H9 (cell line): ENCODE data around the gene HS1BP3. TPM values are rescaled to one million over a fixed set of nuclear protein-coding genes. Genes with fewer than 3 reads are reported as not detected.

Source experiments
- DNase-seq: peaks from one replicate; pipeline ENCODE4 v3.0.0-alpha.2; 2017
- H2AFZ ChIP-seq: one replicate; pipeline ENCODE4 v1.6.1; 2013; ENCODE audit warnings: mild to moderate bottlenecking, low read length, control low read depth, moderate library complexity
- H2AK5ac ChIP-seq: 2 replicates; pipeline ENCODE4 v1.6.1; 2013; ENCODE audit warnings: low read length, control low read depth, mixed read lengths; ENCODE audit not compliant: insufficient read length
- H2BK120ac ChIP-seq: one replicate; pipeline ENCODE4 v1.6.1; 2013; ENCODE audit warnings: low read depth, mild to moderate bottlenecking, low read length, control low read depth, inconsistent platforms; ENCODE audit not compliant: poor library complexity, severe bottlenecking
- H2BK12ac ChIP-seq: 2 replicates; pipeline ENCODE4 v1.6.1; 2013; ENCODE audit warnings: low read length, control low read depth, mixed read lengths, low read depth; ENCODE audit not compliant: insufficient read length
- H2BK15ac ChIP-seq: 2 replicates; pipeline ENCODE4 v1.6.1; 2013; ENCODE audit warnings: low read depth, low read length, control low read depth
- H2BK20ac ChIP-seq: one replicate; pipeline ENCODE4 v1.6.1; 2013; ENCODE audit warnings: low read depth, mild to moderate bottlenecking, low read length, control low read depth, inconsistent platforms; ENCODE audit not compliant: poor library complexity, severe bottlenecking
- H2BK5ac ChIP-seq: 2 replicates; pipeline ENCODE4 v1.6.1; 2013; ENCODE audit warnings: low read length, control low read depth, mixed read lengths; ENCODE audit not compliant: insufficient read length
- H3K14ac ChIP-seq: 2 replicates; pipeline ENCODE4 v1.6.1; 2013; ENCODE audit warnings: low read length, control low read depth; ENCODE audit not compliant: insufficient read depth
- H3K18ac ChIP-seq: 2 replicates; pipeline ENCODE4 v1.6.1; 2013; ENCODE audit warnings: low read depth, mild to moderate bottlenecking, mixed read lengths, low read length, control low read depth; ENCODE audit not compliant: insufficient read length
- H3K23ac ChIP-seq: 2 replicates; pipeline ENCODE4 v1.6.1; 2013; ENCODE audit warnings: low read length, control low read depth, mixed read lengths, low read depth; ENCODE audit not compliant: insufficient read length
- H3K23me2 ChIP-seq: 2 replicates; pipeline ENCODE4 v1.6.1; 2013; ENCODE audit warnings: low read depth, mild to moderate bottlenecking, mixed read lengths, low read length, control low read depth; ENCODE audit not compliant: insufficient read length, poor library complexity, severe bottlenecking
- H3K27ac ChIP-seq: 2 replicates; pipeline ENCODE4 v1.5.1; 2013; ENCODE audit warnings: low read length, control low read depth, mixed read lengths, low read depth; ENCODE audit not compliant: insufficient read length
- H3K27me3 ChIP-seq: 2 replicates; pipeline ENCODE4 v1.6.1; 2013; ENCODE audit warnings: low read length, control low read depth, inconsistent platforms; ENCODE audit not compliant: insufficient read depth
- H3K4ac ChIP-seq: 2 replicates; pipeline ENCODE4 v1.6.1; 2013; ENCODE audit warnings: low read depth, mild to moderate bottlenecking, control low read depth, inconsistent platforms, low read length, moderate library complexity
- H3K4me1 ChIP-seq: 2 replicates; pipeline ENCODE4 v1.6.1; 2013; ENCODE audit warnings: low read length, control low read depth, inconsistent platforms; ENCODE audit not compliant: insufficient read depth
- H3K4me2 ChIP-seq: 2 replicates; pipeline ENCODE4 v1.6.1; 2013; ENCODE audit warnings: low read length, control low read depth, mixed read lengths; ENCODE audit not compliant: insufficient read length, insufficient read depth
- H3K56ac ChIP-seq: 2 replicates; pipeline ENCODE4 v1.6.1; 2013; ENCODE audit warnings: low read depth, mild to moderate bottlenecking, mixed read lengths, low read length, control low read depth; ENCODE audit not compliant: insufficient read length
- H3K79me1 ChIP-seq: 2 replicates; pipeline ENCODE4 v1.6.1; 2013; ENCODE audit warnings: low read depth, mild to moderate bottlenecking, moderate library complexity, low read length, control low read depth, inconsistent platforms; ENCODE audit not compliant: insufficient read depth, poor library complexity, severe bottlenecking
- H3K79me2 ChIP-seq: 2 replicates; pipeline ENCODE4 v1.6.1; 2013; ENCODE audit warnings: low read length, control low read depth, inconsistent platforms; ENCODE audit not compliant: insufficient read depth
- H3K9ac ChIP-seq: 2 replicates; pipeline ENCODE4 v1.6.1; 2013; ENCODE audit warnings: low read length, control low read depth, mixed read lengths; ENCODE audit not compliant: insufficient read length; ENCODE audit errors: extremely low read depth
- H3K9me3 ChIP-seq: one replicate; pipeline ENCODE4 v1.6.1; 2013; ENCODE audit warnings: low read depth, low read length, inconsistent platforms; ENCODE audit not compliant: control insufficient read depth
- H3T11ph ChIP-seq: one replicate; pipeline ENCODE4 v1.6.1; 2013; ENCODE audit warnings: mild to moderate bottlenecking, low read length, control low read depth, inconsistent platforms
- H4K20me1 ChIP-seq: one replicate; pipeline ENCODE4 v1.6.1; 2013; ENCODE audit not compliant: control insufficient read depth, insufficient read length, insufficient read depth
- H4K5ac ChIP-seq: 2 replicates; pipeline ENCODE4 v1.6.1; 2013; ENCODE audit warnings: low read depth, mild to moderate bottlenecking, mixed read lengths, low read length, control low read depth; ENCODE audit not compliant: insufficient read length
- H4K8ac ChIP-seq: replicated peaks from 2 replicates; pipeline ENCODE4 v1.6.1; 2013; ENCODE audit warnings: low read length, control low read depth, mixed read lengths, low read depth; ENCODE audit not compliant: insufficient read length
- H4K91ac ChIP-seq: 2 replicates; pipeline ENCODE4 v1.6.1; 2013; ENCODE audit warnings: low read depth, mild to moderate bottlenecking, moderate library complexity, mixed read lengths, low read length, control low read depth; ENCODE audit not compliant: insufficient read length
- H3K27ac Mint-ChIP-seq, 3 experiments: 2 replicates in 2 of 3; 3 replicates in 1 of 3; pipeline ENCODE4 v1.8.0; 2020 to 2021; ENCODE audit warnings: mixed read lengths in 3 of 3, mild to moderate bottlenecking in 1 of 3, moderate library complexity in 1 of 3
- H3K27me3 Mint-ChIP-seq: 2 replicates; pipeline ENCODE4 v1.8.0; 2021; ENCODE audit warnings: low read depth, mild to moderate bottlenecking, moderate library complexity, mixed read lengths
- H3K36me3 Mint-ChIP-seq, 3 experiments: 2 replicates in 2 of 3; 3 replicates in 1 of 3; pipeline ENCODE4 v1.8.0; 2020 to 2021; ENCODE audit warnings: low read depth in 3 of 3, mixed read lengths in 3 of 3; ENCODE audit not compliant: insufficient read depth in 1 of 3
- H3K4me1 Mint-ChIP-seq, 2 experiments: 2 replicates each; pipeline ENCODE4 v1.8.0; 2020; ENCODE audit warnings: mixed read lengths in 2 of 2
- H3K4me3 Mint-ChIP-seq, 2 experiments: 2 replicates in 1 of 2; 3 replicates in 1 of 2; pipeline ENCODE4 v1.8.0; 2020 to 2021; ENCODE audit warnings: mild to moderate bottlenecking in 2 of 2, mixed read lengths in 2 of 2, moderate library complexity in 1 of 2
- H3K9me3 Mint-ChIP-seq, 2 experiments: 2 replicates in 1 of 2; 3 replicates in 1 of 2; pipeline ENCODE4 v1.8.0; 2020; ENCODE audit warnings: mild to moderate bottlenecking in 2 of 2, mixed read lengths in 2 of 2, moderate library complexity in 1 of 2
- CTCF ChIP-seq: fragments of 200-600 bp; sonication (generic); conservative IDR thresholded peaks from 3 replicates; pipeline ENCODE4 v1.8.0; 2021; ENCODE audit warnings: antibody characterized with exemption, mild to moderate bottlenecking
- WGBS: extraction: QIAGEN DNeasy Blood & Tissue Kit; methylation state at CpG from one replicate; pipeline ENCODE4 v1.1.7; 2013; ENCODE audit warnings: missing lambda C conversion rate, low lambda C conversion rate, mixed read lengths; ENCODE audit not compliant: insufficient read length; ENCODE audit errors: extremely low coverage; 5-methylcytosine and 5-hydroxymethylcytosine counted together
- total RNA-seq: library from RNA; stranded (reverse); gene quantifications from 2 replicates; pipeline ENCODE4 v1.2.1, GENCODE V29; 2021

Gene HS1BP3
- total RNA-seq, 1 experiment from 2014 or later = 11.1 TPM

GRCh38 chr2:20571644-20572215 is 79.2 kb downstream of the HS1BP3 start:
- no peak overlapping the region for H3K23ac ChIP-seq
- no peaks in the 10 kb centered on the region for H3K23me2 ChIP-seq
- H3T11ph ChIP-seq = no peak overlapping the region
- no peak for DNase-seq
- H2AK5ac ChIP-seq = no peak overlapping the region
- WGBS = no CpG with 5 or more reads among the region's 7 CpGs
- H2BK120ac ChIP-seq = no peak overlapping the region
- no peaks in the 10 kb centered on the region; the same call in 1 of the 2 replicates for H3K27me3 ChIP-seq
- no peak overlapping the region for H2BK5ac ChIP-seq
- no peak overlapping the region for H2BK20ac ChIP-seq
- no peaks in the 10 kb centered on the region for H3K79me1 ChIP-seq
- H4K5ac ChIP-seq = no peak overlapping the region
- H3K56ac ChIP-seq = no peak overlapping the region
- H3K4ac ChIP-seq = no peak overlapping the region
- H4K8ac ChIP-seq = no peak overlapping the region
- H3K14ac ChIP-seq = no peak overlapping the region
- H3K36me3 Mint-ChIP-seq = no peaks in the 10 kb centered on the region
- H3K9me3 ChIP-seq = no peaks in the 10 kb centered on the region
- H3K27ac Mint-ChIP-seq = no peak overlapping the region; a peak in 1 of 7 replicates
- H3K4me1 Mint-ChIP-seq = peaks cover 16% of the 10 kb centered on the region in 2 experiments
- no peak overlapping the region for H3K4me3 Mint-ChIP-seq
- H3K27ac ChIP-seq = no peak overlapping the region
- no peak overlapping the region for H4K91ac ChIP-seq
- no peaks in the 10 kb centered on the region; a peak in 1 of 5 replicates for H3K9me3 Mint-ChIP-seq
- no peak overlapping the region for H2BK12ac ChIP-seq
- H3K4me1 ChIP-seq = no peaks in the 10 kb centered on the region; the same call in 1 of the 2 replicates
- H3K27me3 Mint-ChIP-seq = peaks cover 8% of the 10 kb centered on the region
- no peaks in the 10 kb centered on the region for H3K79me2 ChIP-seq
- H2AFZ ChIP-seq = no peak overlapping the region
- no peak overlapping the region for H3K4me2 ChIP-seq
- H2BK15ac ChIP-seq = no peak overlapping the region
- no peaks in the 10 kb centered on the region for H4K20me1 ChIP-seq
- H3K18ac ChIP-seq = no peak overlapping the region
- H3K9ac ChIP-seq = no peak overlapping the region
- TF ChIP-seq CTCF = no peak
